Measurements from ENCODE around the gene C2CD3.

DNA sequence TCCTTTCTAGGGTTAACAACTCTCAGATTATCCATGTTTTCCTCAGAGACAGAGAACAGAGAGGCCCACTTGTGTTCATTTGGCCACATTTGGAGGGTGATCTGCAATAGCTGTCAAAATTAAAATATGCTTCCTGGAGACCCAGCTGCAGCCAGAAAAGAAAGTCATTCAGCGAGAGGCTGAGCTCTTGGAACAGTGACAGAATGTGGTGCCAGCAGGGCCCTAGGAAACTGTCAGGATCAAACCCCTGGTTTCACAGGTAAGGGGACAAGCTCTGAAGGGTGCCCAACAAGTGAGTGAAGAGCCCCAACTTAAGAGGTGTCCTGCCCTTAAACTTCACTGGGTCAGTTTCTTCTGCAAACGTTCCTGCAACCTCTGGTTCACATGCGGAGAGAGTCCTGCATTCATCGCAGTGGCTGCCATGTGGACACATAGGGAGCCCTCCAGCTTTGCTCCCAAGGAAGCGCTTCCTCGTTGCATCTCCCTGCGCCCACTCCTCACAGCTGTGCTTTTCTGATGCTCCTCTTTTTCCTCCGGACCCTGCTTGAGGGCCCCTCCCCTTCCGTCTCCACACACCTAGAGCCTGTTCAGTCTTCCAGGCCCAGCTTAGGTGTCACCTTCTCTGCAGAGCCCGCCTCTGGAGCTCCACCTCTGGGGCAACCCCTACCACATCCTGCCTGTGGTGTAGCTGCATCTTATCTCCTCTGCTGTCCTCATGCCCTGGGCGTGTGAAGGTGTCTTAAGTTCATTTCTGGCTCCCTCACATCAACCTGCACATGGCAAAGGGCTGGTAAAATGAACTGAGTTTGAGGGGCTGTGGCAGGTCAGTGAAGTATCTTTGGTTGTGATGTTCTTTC lies 165.8 kb downstream of the C2CD3 start:
- TF ChIP-seq EZH2 (IDR thresholded peaks at IDR 0.05; ENCODE audit: insufficient read depth, poor library complexity, severe bottlenecking) (no peak), EZH2phosphoT487 (IDR thresholded peaks at IDR 0.05; ENCODE audit: insufficient read depth, low read depth) (no peak)
